HL-60 (cell line): ENCODE data around the gene PNPLA6.

Source experiments
- DNase-seq, 2 experiments: peaks; one replicate each; pipeline ENCODE4 v3.0.0-alpha.2; 2010 to 2020; ENCODE audit warnings: low read depth in 1 of 2, low spot score in 1 of 2
- H3K27ac ChIP-seq: fragments of 250-450 bp; sonication (Bioruptor Pico); replicated peaks from 2 replicates; pipeline ENCODE4 v1.5.1; 2020; ENCODE audit warnings: mild to moderate bottlenecking, moderate library complexity
- H3K27me3 ChIP-seq: fragments of 250-450 bp; sonication (Bioruptor Pico); 2 replicates; pipeline ENCODE4 v1.5.1; 2021; ENCODE audit warnings: mild to moderate bottlenecking, moderate library complexity; ENCODE audit not compliant: insufficient read depth, poor library complexity, severe bottlenecking
- H3K4me3 ChIP-seq: replicated peaks from 2 replicates; pipeline ENCODE4 v1.5.1; 2011; ENCODE audit warnings: mild to moderate bottlenecking, control low read depth, low read length; ENCODE audit not compliant: insufficient read depth
- CTCF ChIP-seq: IDR thresholded peaks from one replicate; pipeline ENCODE4 v1.5.1; 2011; ENCODE audit warnings: low read length, control low read depth, inconsistent platforms; ENCODE audit not compliant: insufficient read depth
- GABPA ChIP-seq: IDR thresholded peaks from 2 replicates; pipeline ENCODE4 v1.6.1; 2012; ENCODE audit warnings: low read depth
- POLR2AphosphoS5 ChIP-seq: IDR thresholded peaks from 2 replicates; pipeline ENCODE4 v1.6.1; 2012; ENCODE audit warnings: low read depth
- REST ChIP-seq: IDR thresholded peaks from 2 replicates; pipeline ENCODE4 v1.6.1; 2012; ENCODE audit warnings: low read depth; ENCODE audit not compliant: insufficient replicate concordance
- SPI1 ChIP-seq: IDR thresholded peaks from 2 replicates; pipeline ENCODE4 v1.6.1; 2012; ENCODE audit warnings: low read depth, mild to moderate bottlenecking, borderline replicate concordance

Gene PNPLA6

GRCh38 chr19:7578127-7578526 lies 42.6 kb downstream of the PNPLA6 start:
- Histone ChIP-seq H3K27ac (no peak overlapping the region), H3K4me3 (no peak overlapping the region), H3K27me3 (no peaks in the 10 kb centered on the region)
- no peak for TF ChIP-seq REST
- no peak for TF ChIP-seq GABPA
- TF ChIP-seq CTCF = no peak
- TF ChIP-seq POLR2AphosphoS5 = no peak
- TF ChIP-seq SPI1 = no peak
- DNase-seq = no peak

- Histone ChIP-seq H3K4me3 (no peak overlapping the region), H3K27me3 (no peaks in the 10 kb centered on the region), H3K27ac (no peak overlapping the region)
- no peak for DNase-seq
- no peak for TF ChIP-seq REST
- TF ChIP-seq POLR2AphosphoS5 = no peak
- no peak for TF ChIP-seq CTCF
- no peak for TF ChIP-seq GABPA
- TF ChIP-seq SPI1 = no peak
These were observed 43.7 kb downstream of the PNPLA6 start for GRCh38 chr19:7579182-7579581.

GRCh38 chr19:7582446-7582845 lies 46.9 kb downstream of the PNPLA6 start:
- no peak overlapping the region for H3K4me3 ChIP-seq
- H3K27me3 ChIP-seq = no peaks in the 10 kb centered on the region
- DNase-seq = no peak
- H3K27ac ChIP-seq = no peak overlapping the region
- TF ChIP-seq REST = no peak
- TF ChIP-seq SPI1 = no peak
- TF ChIP-seq CTCF = no peak
- no peak for TF ChIP-seq POLR2AphosphoS5
- no peak for TF ChIP-seq GABPA
